DMS 273 (cell line): ENCODE data around the gene CCR5AS.
"Not testable (repeated sequence)": the region's sequence is repeated elsewhere in the genome, so short reads cannot be mapped to it uniquely, and the experiment has no call there.

Experiments used
- DNase-seq: peaks from one replicate; lab custom pipeline; 2025; ENCODE audit not compliant: unreplicated experiment; lab: John Stamatoyannopoulos, UW

The CCR5AS gene

DNA sequence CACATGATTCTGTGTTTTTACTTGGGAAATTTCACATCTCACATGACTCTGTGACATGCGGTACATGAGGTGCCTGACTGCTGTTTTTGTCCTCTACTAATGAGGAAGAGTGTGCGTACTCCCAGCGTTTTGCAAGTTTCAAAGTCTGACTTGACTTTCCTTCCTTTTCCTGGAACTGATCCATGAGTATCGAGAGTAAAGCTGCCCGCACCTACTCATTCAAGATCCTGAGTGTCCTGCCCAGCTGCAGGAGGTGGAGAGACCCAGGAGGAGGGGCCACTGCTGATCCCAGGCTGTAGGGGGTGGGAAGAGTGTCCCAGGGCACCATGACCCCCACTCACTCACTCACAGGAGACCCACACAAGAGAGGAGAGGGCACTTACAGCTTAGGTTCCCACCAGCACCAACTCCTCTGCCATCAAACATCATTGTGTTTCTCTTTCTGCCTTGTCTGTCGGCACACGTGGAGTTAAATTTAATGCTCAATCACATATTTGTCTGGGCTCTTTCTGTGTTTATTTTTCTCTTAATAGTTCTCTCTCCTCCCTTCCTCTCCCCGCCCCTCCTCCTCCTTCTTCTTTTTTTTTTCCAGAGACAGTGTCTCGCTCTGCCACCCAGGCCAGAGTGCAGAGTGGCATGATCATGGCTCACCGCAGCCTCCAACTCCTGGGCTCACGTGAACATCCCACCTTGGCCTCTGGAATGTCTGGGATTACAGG, 1.4 kb downstream of the CCR5AS start:
- DNase-seq, result no peak

DNA sequence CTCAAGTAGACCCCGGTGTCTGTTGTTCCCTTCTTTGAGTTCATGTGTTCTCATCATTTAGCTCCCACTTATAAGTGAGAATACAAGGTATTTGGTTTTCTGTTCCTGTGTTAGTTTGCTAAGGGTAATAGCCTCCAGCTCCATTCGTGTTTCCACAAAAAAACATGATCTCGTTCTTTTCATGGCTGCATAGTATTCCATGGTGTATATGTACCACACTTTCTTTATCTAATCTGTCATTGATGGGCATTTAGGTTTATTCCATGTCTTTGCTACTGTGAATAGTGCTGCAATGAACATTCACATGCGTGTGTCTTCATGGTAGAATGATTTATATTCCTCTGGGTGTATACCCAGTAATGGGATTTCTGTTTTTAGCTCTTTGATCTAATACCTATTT, 4.0 kb downstream of the CCR5AS start:
- not testable (repeated sequence) for DNase-seq

DNA sequence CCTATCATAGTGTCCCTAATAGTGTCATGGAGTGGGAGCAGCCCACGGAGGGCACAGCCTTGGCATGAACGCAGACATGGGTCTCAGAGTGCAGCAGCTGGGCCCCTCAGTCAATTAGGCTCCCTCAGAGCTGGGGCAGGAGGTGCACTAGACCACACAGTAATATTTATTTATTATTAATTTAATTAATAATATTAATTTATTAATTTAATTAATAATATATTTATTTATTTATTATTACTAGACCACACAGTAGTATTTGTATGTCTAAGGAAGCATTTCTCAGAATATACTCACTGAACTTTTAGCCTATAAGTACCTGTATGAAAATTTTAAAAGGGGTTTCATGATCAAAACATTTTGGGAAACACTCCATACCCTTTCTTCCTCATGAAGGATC, 5.3 kb downstream of the CCR5AS start:
- no peak for DNase-seq

DNA sequence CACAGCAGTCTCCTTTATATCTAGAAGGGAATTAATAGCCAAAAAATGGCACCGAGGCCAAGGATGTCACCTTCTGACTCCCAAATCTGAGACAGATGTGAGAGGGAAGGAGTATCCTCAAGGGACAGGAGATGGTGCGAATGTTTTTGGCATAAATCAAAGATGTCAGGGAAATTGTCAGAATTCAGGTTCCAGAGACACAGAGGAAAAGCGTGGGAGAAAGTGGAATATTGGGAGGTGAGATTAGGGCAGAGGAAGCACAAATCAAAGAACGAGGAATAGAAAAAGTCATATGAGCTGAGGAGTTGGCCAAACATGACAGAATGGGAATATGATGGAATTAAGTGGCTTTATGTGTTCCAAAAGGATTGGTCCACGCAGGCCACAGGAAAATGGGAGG, 6.0 kb downstream of the CCR5AS start:
- no peak for DNase-seq

DNA sequence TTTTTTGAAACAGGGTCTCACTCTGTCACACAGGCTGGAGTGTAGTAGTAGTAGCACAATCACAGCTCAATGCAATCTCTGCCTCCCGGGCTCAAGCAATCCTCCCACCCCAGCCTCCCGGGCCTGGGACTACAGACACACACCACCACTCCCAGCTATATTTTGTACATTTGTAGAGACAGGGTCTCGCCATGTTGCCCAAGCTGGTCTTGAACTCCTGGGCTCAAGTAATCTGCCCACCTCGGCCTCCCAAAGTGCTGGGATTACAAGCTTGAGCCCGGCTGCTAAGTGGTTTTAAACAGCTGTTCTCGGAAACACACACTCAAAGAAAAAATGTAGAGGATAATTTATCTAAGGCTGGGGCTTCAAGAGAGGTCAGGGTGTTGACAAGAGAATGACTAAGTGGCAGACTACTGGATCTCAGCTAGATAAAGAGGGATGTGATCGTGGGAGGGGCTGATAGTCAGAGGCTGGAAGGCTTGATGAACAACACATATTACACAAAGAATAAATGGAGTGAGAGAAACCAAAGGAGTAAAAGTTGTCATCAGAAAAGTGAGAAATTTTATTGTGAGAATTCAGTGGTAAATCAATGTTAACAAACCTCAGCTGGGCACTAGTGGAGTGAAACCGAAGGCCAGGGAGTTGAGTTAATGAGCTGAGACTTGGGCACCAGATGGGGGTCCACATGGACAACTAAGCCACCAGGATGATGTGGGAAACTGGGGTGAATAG, 6.7 kb downstream of the CCR5AS start:
- DNase-seq, result no peak

DNA sequence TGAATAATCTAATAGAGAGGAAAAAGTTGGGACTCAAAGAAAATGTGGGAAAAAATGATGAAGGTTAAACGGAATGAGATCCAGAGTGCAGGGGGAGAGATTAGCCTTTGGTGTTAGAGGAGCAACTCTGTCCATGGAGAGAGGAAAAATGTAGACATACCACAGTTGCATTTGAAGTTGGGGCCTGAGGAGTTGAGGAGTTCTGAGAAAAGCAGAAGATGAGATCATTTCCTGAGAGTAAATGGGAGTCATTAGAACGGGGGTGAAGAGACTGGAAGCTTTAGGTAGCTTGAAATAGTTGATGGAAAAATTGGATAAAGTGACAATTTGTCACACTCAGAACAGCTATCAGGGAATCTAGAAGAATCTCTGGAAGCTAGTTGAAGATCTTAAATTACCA, 7.3 kb downstream of the CCR5AS start:
- DNase-seq, result no peak

DNA sequence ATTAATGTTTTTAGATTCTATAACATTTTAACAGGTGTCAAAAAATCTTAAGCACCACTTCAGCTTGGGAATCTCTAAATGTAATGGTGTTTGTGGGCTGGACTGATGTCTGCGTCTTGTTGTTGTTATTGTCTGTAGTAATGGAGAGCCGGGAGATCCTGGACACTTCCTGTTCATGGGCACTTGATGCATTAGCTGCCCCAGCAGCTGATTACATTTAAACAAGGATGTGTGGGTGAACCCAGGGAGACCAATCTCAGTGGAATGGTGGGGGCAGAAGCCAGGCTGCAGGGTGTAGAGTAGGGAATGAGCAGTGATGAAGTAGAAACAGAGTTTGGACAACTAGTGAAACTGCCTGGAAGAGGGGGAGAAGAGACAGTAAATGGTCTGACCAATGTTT, 7.8 kb downstream of the CCR5AS start:
- DNase-seq, result no peak

DNA sequence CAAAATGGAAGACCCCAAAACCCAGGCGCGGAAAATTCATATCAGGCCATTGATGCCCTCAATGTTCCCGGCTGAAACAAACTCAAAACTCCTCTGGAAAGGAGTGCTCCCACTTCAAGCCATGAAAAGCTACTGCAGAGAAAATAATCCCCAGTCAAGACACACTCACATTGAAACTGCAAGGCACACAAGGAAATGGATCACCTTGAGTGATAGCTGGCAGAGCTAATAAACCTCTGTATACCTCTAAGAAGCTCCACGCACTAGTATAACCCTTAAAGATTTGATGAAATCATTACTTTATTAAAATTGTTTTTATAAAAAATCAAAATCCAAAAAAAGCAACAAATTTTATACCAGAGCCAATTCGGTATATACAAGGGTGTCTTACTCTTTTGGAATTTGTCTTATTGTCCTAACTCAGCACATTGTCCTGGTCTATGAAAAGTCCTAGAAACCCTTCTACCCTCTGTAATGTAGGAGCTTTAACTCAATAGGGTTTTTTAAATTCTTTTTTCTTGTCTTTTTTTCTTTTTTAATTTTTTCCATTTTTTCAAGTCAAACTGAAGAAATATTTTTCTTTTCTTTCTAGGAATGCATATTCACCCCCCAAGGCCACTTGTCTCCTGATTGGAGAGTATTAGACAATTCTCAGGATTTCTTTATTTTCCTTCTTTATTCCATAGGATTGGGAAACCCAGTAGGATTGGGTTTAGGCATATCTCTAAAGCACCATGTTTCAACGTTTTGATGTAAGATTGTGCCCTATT, 8.5 kb downstream of the CCR5AS start:
- no peak for DNase-seq

DNA sequence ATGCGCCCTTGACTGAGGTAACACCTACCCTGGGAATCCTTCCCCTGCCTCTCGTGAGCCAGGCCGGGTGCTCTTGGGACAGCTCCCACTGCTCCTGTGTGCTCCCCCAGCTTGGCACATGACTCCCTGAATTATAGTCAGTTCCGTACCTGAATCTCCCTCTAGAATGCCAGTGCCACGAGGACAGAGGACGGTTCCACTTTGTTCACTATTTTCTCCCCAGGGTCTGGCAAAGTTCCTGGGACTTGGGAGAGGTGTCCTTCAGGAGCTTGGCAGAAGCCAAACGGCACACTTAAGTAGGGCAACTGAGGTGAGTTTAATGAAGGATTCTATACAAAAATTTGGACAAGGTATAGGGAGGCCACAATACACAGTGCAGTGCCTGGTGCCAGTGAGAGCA, 9.8 kb downstream of the CCR5AS start:
- no peak for DNase-seq

DNA sequence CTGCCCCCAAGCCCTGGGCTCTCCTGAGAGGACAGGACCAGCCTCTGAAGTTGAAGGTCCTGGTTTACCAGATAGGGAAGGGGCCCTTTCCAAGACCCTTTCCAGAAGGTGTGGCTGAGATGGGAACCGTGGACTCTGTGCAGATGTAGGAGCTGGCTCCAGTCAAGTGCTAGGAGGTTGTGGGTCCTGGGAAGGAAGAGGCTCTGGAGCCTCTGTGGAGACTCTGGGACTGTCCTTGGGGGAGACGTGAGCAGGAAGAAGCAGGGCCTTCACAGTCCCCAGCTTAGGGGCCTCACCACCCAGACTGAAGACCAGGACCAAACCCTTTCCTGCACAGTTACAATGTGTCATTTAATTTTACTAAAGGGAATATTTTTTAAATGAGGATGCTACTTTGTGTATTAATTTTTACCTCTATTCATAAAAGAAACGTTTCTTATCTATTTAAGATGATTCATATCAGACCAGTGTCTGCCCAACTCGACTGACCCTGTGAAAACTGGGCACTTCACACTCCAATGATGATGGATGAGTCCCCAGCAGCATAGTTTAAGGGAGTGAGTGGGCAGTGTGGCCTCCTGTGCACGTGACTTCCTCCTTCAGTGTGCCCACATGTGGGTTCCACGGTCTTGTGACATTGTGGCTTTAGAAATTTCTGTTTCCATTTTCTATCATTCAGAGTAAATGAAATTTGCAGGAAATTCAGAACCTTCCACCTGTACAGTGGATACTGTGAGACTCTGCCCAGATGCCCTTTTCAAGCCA, 10.9 kb downstream of the CCR5AS start:
- DNase-seq, result no peak

DNA sequence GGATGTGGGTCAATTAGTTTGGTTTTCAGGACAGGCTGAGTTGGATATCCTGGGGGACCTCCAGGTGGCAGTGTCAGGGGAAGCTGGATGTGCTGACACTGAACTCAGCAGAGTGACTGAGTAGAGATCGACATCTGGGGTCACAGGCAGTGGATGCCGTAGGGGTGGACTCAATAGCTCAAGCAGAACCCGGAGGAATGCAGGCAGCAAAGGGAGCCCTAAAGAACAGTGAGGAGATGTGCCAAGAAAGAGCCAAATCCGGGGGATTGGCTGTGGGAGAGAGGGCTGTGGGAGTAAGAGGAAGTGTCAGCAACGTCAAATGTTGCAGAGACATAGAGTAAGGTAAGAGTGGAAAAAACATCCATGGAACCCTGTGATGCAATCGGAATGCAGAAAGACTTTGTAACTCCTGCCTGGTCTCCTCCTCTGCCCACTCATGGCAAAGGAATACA, 11.6 kb downstream of the CCR5AS start:
- DNase-seq, result no peak

DNA sequence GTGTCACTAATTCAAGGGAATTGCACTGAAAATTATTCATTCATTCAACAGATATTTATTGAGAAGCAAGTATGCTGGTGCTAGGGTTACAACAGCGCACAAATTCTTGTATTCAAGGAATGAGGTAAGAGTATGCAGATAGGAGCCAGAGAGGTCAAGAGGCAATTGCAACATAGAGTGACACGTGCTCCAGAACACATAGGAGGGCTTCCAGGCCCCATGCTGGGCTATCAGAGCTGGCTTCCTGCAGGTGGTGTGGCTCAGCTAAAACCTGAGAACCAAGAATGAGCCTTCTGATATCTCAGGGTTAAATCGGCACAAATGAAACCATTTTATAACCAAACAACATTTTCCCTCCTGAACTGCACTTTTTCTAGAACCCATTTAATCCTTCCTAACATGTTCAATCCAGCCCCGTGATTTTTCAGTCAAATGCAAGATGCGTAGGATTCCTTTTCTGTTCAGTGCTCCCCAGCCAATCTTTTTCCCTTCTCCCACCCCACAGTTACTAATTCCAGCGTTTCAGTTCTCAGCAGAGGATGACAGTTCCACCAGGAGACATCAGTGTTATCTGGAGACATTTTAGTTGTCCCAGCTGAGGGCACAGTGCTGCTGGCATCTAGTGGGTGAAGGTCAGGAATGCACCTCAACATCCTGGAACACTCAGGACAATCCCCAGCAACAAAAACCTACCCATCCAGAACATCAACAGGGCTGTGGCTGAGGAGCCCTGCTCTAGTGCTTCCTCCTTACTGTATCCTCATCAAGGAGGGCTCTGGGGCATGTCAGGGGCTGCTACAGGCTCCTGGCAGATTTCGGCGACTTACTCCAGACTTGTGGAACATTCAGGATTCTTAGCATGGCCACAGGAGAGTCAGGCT, 13.1 kb downstream of the CCR5AS start:
- DNase-seq, result no peak

DNA sequence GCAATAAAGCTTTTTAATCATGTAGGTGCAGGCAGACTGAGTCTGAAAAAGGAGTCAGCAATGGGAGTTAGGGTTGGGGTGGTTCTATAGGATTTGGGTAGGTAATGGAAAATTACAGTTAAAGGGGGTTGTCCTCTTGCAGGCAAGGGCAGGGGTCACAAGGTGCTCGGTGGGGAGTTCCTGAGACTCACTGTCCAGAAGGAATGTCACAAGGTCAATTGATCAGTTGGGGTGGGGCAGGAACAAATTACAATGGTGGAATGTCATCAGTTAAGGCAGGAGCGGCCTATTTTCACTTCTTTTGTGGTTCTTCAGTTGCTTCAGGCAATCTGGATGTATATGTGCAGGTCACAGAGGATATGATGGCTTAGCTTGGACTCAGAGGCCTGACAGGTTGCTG, 13.9 kb downstream of the CCR5AS start:
- no peak for DNase-seq

DNA sequence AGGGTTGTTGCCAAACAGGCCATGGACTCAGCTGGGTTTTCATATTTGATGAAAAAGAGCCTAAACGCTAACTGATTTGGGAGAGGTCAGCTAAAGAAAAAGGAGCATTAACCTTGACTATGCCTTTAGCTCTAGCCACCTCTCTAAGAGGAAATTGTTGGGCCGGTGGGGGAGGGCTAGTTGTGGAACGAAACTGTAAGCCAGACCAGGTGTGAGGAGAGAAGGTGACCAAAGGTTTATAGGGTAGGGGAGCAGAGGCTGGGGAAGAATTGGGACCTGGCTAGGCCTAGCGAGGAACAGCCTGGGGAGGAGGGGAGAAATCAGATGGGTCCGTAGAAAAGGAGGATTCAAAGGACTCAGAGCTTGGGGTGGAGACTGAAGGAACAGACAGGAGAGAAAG, 15.3 kb downstream of the CCR5AS start:
- not testable (repeated sequence) for DNase-seq

DNA sequence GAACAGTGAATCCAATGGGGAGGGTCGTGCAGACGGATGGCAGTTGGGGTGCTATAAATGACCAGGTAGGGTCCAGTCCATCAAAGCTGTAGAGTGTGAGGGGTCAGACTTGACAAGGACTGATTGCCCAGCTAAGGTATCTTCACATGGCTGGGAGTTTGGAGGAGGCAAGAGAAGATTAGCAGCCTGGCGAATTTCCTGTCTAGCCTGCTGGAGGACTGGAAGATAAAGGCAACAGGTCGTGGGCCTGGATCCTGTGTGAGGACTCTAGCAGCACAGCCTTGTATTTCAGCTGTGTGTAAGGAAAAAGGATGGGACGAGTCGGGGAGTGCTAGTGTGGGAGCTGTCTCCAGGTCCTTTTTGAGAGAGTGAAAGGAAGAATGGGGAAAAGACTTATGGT, 17.6 kb downstream of the CCR5AS start:
- DNase-seq, result no peak

DNA sequence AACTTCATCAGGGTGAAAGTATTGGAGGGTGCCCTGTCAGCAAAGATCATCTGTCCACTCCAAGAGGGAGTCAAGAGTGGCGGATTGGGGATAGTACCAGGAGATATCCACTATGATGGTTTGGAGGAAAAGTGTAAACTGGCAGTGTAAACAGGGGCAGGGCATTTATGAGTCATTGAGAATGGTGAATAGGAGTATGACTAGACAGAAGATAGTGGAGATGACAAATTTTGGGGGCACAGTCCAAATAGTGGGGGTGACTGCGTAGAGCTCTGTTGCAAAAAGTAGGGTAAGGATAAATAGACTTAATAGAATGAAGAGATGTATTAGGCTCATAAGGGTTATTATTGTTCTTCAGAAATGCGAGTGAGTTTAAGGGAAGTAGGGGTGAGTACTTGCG, 18.0 kb downstream of the CCR5AS start:
- DNase-seq, result not testable (repeated sequence)

DNA sequence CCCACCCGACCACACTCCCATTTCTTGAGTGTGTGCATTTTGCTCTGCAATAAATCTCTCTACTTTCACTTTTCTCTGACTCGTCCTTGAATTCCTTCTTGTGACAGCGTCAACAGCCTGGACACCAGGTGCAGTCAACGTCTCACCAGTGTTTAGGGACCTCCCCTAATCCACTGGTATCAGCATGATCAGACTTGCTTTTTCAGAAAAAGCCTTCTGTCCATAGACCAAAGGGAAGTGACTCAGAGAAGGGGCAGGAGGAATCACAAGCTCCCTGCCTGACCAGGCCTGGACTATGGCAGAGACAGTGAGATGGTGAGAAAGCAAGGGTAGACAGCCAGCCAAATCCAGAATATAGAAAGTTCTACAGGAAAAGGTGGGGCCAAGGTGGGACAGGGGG, 20.7 kb downstream of the CCR5AS start:
- DNase-seq, result peak; percentile 5

DNA sequence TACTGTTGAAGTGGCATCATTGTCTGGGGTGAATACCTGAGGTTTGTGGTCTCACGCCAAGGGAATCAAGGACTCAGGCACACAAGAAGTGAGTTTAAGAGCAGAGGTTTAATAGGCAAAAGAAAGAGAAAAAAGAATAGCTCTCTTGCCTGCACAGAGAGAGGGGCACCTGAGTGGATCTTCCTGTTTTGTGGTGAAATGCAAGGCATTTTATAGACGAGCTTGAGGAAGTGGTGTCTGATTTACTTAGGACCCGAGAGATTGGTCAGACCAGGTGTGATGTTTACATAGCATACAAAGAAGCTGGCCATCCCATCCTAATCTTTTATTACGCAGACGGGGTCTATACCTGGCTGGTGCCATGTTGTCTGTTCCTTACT, 22.9 kb downstream of the CCR5AS start:
- no peak for DNase-seq

DNA sequence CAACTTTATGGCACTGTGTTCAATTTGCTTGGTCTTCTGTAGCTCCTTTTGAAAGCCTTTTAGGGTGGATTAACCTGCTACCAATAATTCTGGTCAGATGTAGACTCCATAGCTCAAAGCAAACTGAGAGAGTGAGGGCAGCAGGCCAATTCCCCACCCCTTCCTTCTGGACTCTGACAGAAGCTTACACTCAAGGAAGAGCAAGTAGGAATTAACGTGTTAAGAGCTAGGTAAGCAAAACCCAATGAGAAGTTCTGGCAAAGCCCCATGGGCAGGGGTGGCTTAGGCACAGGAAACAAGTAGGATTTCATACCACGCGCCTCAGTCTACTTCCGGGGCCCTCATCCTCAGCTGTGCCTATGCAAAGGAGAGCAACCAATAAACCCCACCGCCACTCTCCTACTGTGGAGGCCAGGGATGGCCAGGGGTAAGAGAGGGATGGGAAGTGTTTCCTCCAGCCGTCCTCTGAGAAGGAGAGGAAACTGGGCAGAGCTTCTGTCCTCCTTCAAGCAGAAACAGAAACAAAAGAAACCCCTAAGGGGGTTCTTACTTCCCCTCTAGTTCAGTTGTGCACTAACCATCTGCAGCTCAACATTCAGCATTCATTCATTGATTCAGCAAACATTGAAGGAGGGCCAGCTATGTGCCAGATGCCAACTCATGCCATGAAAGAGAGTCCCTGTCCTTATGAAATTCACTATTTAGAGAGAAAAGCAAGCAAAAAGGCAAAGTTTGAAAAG, 23.5 kb downstream of the CCR5AS start:
- peak; percentile 30 for DNase-seq

DNA sequence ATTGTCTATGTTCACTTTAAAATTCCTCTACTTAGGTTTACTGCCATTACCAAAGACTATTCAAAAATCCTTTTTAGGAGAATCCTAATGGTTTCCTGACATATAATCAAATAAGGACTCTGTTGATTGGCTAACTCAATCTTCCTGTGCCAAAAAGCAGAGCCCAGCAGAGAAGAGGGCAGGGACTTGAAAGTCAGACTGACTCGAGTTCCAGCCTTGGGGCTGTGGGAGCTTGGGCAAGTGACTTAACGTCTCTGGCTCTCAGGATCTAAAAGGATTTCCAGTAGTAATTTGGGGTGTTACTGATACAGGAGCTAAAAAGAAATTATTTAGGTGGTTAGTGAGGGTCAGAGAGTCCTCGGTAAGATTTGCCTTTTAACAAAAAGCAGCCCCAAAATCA, 25.2 kb downstream of the CCR5AS start:
- DNase-seq, result no peak
